ENCODE data around the gene MPO. TPM values are rescaled to one million over a fixed set of nuclear protein-coding genes. Genes with fewer than 3 reads are reported as not detected.

Gene MPO
- total RNA-seq, 2 experiments from 2014 or later, result not detected

DNA sequence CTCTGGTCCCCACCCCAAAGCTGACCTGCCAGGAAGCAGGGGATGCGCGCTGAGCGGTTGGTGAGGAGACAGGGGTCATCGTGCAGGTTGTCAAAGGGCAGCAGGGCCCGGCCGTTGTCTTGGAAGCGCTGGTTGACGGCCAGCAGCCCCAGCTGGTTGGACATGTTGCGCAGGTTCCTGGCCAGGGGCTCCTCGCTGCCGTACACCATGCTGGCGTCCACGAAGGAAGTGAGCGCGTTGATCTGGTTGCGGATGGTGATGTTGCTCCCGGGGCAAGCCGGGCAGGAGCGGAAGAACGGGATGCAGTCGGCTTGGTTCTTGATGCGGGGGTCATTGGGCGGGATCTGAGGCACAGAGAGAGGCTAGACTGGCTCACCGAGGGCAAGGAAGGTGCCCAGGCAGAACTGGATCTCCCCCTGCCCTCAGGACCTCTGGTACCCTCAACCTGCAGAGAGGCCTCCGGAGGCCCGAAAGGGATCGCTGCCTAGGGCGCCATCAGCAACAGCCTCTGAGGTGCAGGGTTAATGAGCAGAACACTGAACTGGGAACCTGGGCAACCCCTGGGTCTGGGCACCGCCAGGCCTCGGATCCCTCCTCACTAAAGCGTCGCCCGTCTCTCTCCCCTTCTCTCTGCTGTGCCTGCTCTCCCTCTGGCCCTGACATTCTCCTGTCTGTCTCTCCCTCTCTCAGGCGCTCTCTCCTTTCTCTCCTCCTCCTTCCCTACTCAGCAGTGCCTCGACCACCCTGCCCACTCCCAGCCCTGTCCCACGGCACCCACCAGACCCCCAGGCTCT lies 2.7 kb downstream of the MPO start:
- Histone ChIP-seq H2AFZ (ENCODE audit: low read length) (no peak overlapping the region), H3K27ac (ENCODE audit: low read depth, low read length, poor library complexity, severe bottlenecking) (no peak overlapping the region), H3K4me1 (ENCODE audit: insufficient read depth, low read length, poor library complexity, severe bottlenecking) (no peaks in the 10 kb centered on the region), H3K36me3 (ENCODE audit: insufficient read depth, low read length) (no peaks in the 10 kb centered on the region), H3K9me3 (ENCODE audit: low read length) (no peaks in the 10 kb centered on the region), H3K4me3 (ENCODE audit: low read depth, low read length, poor library complexity, severe bottlenecking) (no peak overlapping the region), H3K9me2 (ENCODE audit: insufficient read depth, low read length) (no peaks in the 10 kb centered on the region), H4K20me1 (ENCODE audit: insufficient read depth, low read length) (no peaks in the 10 kb centered on the region), H3K4me2 (ENCODE audit: low read length) (no peak overlapping the region), H3K79me2 (ENCODE audit: insufficient read depth, low read depth, low read length) (no peaks in the 10 kb centered on the region)
- CTCF ChIA-PET (ENCODE audit: unreplicated experiment), result no interaction called here
- TF ChIP-seq EZH2phosphoT487 (IDR thresholded peaks at IDR 0.05; ENCODE audit: borderline replicate concordance, low read depth, low read length), result no peak
- TF ChIP-seq, protein P1, sequence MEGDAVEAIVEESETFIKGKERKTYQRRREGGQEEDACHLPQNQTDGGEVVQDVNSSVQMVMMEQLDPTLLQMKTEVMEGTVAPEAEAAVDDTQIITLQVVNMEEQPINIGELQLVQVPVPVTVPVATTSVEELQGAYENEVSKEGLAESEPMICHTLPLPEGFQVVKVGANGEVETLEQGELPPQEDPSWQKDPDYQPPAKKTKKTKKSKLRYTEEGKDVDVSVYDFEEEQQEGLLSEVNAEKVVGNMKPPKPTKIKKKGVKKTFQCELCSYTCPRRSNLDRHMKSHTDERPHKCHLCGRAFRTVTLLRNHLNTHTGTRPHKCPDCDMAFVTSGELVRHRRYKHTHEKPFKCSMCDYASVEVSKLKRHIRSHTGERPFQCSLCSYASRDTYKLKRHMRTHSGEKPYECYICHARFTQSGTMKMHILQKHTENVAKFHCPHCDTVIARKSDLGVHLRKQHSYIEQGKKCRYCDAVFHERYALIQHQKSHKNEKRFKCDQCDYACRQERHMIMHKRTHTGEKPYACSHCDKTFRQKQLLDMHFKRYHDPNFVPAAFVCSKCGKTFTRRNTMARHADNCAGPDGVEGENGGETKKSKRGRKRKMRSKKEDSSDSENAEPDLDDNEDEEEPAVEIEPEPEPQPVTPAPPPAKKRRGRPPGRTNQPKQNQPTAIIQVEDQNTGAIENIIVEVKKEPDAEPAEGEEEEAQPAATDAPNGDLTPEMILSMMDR (conservative IDR thresholded peaks at IDR 0.05; ENCODE audit: low read length), result no peak
- no TSS peak for BruUV-seq (replicated peaks)
- intact Hi-C loops (cut with micrococcal nuclease; ENCODE audit: unreplicated experiment), result loop anchor here (1.0 kb wide), 1 partner anchor 169 kb away; no protein-coding TSS in a partner anchor
- POLR2A ChIA-PET, result no interaction called here
- no peak for DNase-seq (ENCODE audit: low spot score)

DNA sequence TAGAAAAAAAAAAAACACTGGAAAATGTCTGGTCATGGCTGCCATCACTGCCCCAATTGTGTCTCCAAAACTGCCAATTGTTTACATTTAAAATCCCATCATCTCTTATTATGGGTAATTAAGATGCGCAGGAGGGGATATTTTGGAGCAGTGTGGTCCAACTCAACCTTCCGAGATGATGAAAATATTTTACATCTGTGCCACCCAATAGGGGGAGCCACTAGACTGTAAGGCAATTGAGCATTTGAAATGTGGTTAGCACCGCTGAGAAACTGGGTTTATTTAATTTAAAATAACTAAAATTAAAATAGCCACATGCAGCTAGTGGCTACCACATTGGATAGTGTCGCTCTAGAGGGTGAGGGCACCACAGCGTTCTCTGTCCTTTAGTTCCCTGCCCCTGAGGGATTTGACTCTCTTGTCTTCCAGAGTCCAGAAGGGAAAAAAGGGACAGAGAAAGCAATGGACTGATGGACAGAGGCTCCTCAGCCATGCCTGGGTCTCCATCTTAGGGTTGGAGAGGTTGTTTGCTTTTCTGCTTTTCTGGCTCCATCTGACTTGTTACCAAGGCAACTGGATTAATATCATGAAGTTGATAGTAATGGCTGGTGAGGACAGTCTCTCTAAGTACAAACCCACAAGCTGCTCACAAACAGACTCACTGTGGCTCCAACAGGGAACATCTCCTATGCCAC lies 3.5 kb downstream of the MPO start:
- no peak overlapping the region for H3K4me2 ChIP-seq (ENCODE audit: low read length)
- intact Hi-C loops (cut with micrococcal nuclease; ENCODE audit: unreplicated experiment), result loop anchor here (1.0 kb wide), 1 partner anchor 170 kb away; no protein-coding TSS in a partner anchor
- H3K27ac ChIP-seq (ENCODE audit: low read depth, low read length, poor library complexity, severe bottlenecking), result no peak overlapping the region
- ChIA-PET POLR2A (no interaction called here), CTCF (ENCODE audit: unreplicated experiment) (no interaction called here)
- no peaks in the 10 kb centered on the region for H3K36me3 ChIP-seq (ENCODE audit: insufficient read depth, low read length)
- TF ChIP-seq, protein P1 (conservative IDR thresholded peaks at IDR 0.05; ENCODE audit: low read length), result peak; percentile 82
- TF ChIP-seq EZH2phosphoT487 (IDR thresholded peaks at IDR 0.05; ENCODE audit: borderline replicate concordance, low read depth, low read length), result no peak
- no peak overlapping the region for H3K4me3 ChIP-seq (ENCODE audit: low read depth, low read length, poor library complexity, severe bottlenecking)
- H3K4me1 ChIP-seq (ENCODE audit: insufficient read depth, low read length, poor library complexity, severe bottlenecking), result no peaks in the 10 kb centered on the region
- peak; percentile 46 for DNase-seq (ENCODE audit: low spot score)
- no TSS peak for BruUV-seq (replicated peaks)
- H2AFZ ChIP-seq (ENCODE audit: low read length), result no peak overlapping the region
- H3K79me2 ChIP-seq (ENCODE audit: insufficient read depth, low read depth, low read length), result no peaks in the 10 kb centered on the region
- no peaks in the 10 kb centered on the region for H3K9me3 ChIP-seq (ENCODE audit: low read length)
- H3K9me2 ChIP-seq (ENCODE audit: insufficient read depth, low read length), result no peaks in the 10 kb centered on the region
- H4K20me1 ChIP-seq (ENCODE audit: insufficient read depth, low read length), result no peaks in the 10 kb centered on the region

DNA sequence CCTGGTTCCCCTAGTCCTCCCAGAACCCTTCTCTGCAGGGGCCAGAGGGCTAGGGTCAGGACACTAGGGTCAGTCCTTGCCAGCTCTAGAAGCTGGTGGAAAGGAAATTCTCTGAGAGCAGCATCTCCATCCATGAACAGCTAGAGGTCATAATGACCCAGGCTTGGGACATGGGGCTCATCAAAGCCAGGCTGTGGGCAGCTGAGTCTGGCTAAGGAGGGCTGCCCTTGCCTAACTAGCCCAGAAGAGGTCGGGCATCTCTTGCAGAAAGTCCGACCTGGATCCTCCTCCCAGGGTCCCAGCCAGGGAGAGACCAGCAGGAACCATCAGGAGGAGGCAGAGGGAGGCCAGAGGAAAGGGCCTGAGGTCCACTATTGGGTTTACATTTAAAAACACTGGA lies 4.3 kb downstream of the MPO start:
- H3K4me1 ChIP-seq (ENCODE audit: insufficient read depth, low read length, poor library complexity, severe bottlenecking), result no peaks in the 10 kb centered on the region
- no peaks in the 10 kb centered on the region for H3K79me2 ChIP-seq (ENCODE audit: insufficient read depth, low read depth, low read length)
- H3K36me3 ChIP-seq (ENCODE audit: insufficient read depth, low read length), result no peaks in the 10 kb centered on the region
- H3K9me2 ChIP-seq (ENCODE audit: insufficient read depth, low read length), result no peaks in the 10 kb centered on the region
- H3K27ac ChIP-seq (ENCODE audit: low read depth, low read length, poor library complexity, severe bottlenecking), result no peak overlapping the region
- DNase-seq (ENCODE audit: low spot score), result no peak
- H3K4me2 ChIP-seq (ENCODE audit: low read length), result no peak overlapping the region
- BruUV-seq (replicated peaks), result no TSS peak
- no peaks in the 10 kb centered on the region for H4K20me1 ChIP-seq (ENCODE audit: insufficient read depth, low read length)
- no peak overlapping the region for H3K4me3 ChIP-seq (ENCODE audit: low read depth, low read length, poor library complexity, severe bottlenecking)
- POLR2A ChIA-PET, result interaction anchor here (0.6 kb wide), 1 partner anchor 796 kb away, joined by 3 read pairs; no protein-coding TSS in a partner anchor
- CTCF ChIA-PET (ENCODE audit: unreplicated experiment), result no interaction called here
- TF ChIP-seq, protein P1 (conservative IDR thresholded peaks at IDR 0.05; ENCODE audit: low read length), result no peak
- no peak for TF ChIP-seq EZH2phosphoT487 (IDR thresholded peaks at IDR 0.05; ENCODE audit: borderline replicate concordance, low read depth, low read length)
- intact Hi-C loops (cut with micrococcal nuclease; ENCODE audit: unreplicated experiment), result no loop called here
- no peak overlapping the region for H2AFZ ChIP-seq (ENCODE audit: low read length)
- no peaks in the 10 kb centered on the region for H3K9me3 ChIP-seq (ENCODE audit: low read length)
